AG04450 (cell line): ENCODE measurements around the gene PLXND1. TPM values are rescaled to one million over a fixed set of nuclear protein-coding genes. Genes with fewer than 3 reads are reported as not detected.

Experiments used
- CTCF ChIA-PET: fragments of 300-600, 350-600 bp; formaldehyde crosslinking; extraction: SDS; loops from one replicate; lab custom pipeline; 2022; ENCODE audit warnings: antibody characterized with exemption, inconsistent platforms; lab: Charles Lee
- POLR2A ChIA-PET: fragments of 350-600 bp; formaldehyde crosslinking; extraction: SDS; loops from one replicate; lab custom pipeline; 2021; ENCODE audit warnings: antibody characterized with exemption, inconsistent platforms; lab: Yijun Ruan, JAX
- DNase-seq: peaks from one replicate; pipeline ENCODE4 v3.0.0-alpha.2; 2011; ENCODE audit warnings: low read depth, low spot score
- H3K27ac ChIP-seq: one replicate; pipeline ENCODE4 v1.5.1; 2012; ENCODE audit warnings: low read depth, low read length, control low read depth
- H3K27me3 ChIP-seq: one replicate; pipeline ENCODE4 v1.6.0; 2012; ENCODE audit warnings: low read length; ENCODE audit not compliant: control insufficient read depth, insufficient read depth
- H3K4me3 ChIP-seq: 2 replicates; pipeline ENCODE4 v1.5.1; 2011; ENCODE audit warnings: mild to moderate bottlenecking, low read depth, low read length, control low read depth
- H3K9me3 ChIP-seq: 2 replicates; pipeline ENCODE4 v1.5.1; 2012; ENCODE audit warnings: low read length; ENCODE audit not compliant: control insufficient read depth, insufficient read depth
- polyA plus RNA-seq: library from polyadenylated mRNA; depleted of rRNA; stranded (reverse); fragments of >200 nt; gene quantifications from 2 replicates; pipeline ENCODE4 v1.2.3, GENCODE V29; 2011
- TF ChIP-seq, protein P1 (sequence below): IDR thresholded peaks from 2 replicates; pipeline ENCODE4 v1.5.1; 2011; ENCODE audit warnings: low read depth, low read length, control low read depth, inconsistent platforms

The PLXND1 gene
- polyA plus RNA-seq, 1 experiment, result 37.1 TPM

DNA sequence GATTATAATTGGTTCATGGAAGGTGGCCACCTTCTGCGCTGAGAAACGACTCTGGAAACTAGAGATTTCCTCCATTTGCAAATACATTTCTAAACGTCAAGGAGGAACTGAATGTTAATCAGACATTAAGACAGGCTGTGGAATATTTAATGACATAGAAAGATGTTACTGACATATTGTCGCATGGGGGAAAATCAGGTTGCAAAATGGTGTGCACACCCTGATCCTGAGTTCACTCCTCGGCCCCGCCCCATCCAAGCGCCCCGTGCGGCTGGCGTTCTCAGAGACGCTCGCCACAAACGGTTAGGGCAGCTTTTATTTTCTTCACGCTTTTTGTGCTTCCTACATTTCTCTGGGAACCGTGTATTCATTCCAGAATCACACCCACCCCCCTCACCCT lies 52.8 kb downstream of the PLXND1 start:
- ChIA-PET CTCF (interaction anchor here (0.7 kb wide), 1 partner anchor 78 kb away, joined by 15 read pairs; no protein-coding TSS in a partner anchor), POLR2A (no interaction called here)
- no peaks in the 10 kb centered on the region; the same call in 1 of the 2 replicates for H3K9me3 ChIP-seq
- H3K27ac ChIP-seq, result no peak overlapping the region
- H3K27me3 ChIP-seq, result no peaks in the 10 kb centered on the region
- TF ChIP-seq, protein P1, sequence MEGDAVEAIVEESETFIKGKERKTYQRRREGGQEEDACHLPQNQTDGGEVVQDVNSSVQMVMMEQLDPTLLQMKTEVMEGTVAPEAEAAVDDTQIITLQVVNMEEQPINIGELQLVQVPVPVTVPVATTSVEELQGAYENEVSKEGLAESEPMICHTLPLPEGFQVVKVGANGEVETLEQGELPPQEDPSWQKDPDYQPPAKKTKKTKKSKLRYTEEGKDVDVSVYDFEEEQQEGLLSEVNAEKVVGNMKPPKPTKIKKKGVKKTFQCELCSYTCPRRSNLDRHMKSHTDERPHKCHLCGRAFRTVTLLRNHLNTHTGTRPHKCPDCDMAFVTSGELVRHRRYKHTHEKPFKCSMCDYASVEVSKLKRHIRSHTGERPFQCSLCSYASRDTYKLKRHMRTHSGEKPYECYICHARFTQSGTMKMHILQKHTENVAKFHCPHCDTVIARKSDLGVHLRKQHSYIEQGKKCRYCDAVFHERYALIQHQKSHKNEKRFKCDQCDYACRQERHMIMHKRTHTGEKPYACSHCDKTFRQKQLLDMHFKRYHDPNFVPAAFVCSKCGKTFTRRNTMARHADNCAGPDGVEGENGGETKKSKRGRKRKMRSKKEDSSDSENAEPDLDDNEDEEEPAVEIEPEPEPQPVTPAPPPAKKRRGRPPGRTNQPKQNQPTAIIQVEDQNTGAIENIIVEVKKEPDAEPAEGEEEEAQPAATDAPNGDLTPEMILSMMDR, result no peak
- no peak overlapping the region for H3K4me3 ChIP-seq
- DNase-seq, result no peak

- no peak overlapping the region for H3K27ac ChIP-seq
- ChIA-PET POLR2A (no interaction called here), CTCF (no interaction called here)
- H3K27me3 ChIP-seq, result no peaks in the 10 kb centered on the region
- no peak for DNase-seq
- no peaks in the 10 kb centered on the region for H3K9me3 ChIP-seq
- H3K4me3 ChIP-seq, result no peak overlapping the region
- TF ChIP-seq, protein P1, result no peak
Measured at GRCh38 chr3:129553171-129553570, 53.3 kb downstream of the PLXND1 start.

GRCh38 chr3:129552287-129553050 lies 54.0 kb downstream of the PLXND1 start:
- H3K4me3 ChIP-seq, result no peak overlapping the region
- POLR2A ChIA-PET, result no interaction called here
- H3K27ac ChIP-seq, result no peak overlapping the region
- H3K27me3 ChIP-seq, result no peaks in the 10 kb centered on the region
- no peak for DNase-seq
- TF ChIP-seq, protein P1, result no peak
- no peaks in the 10 kb centered on the region for H3K9me3 ChIP-seq
- CTCF ChIA-PET, result no interaction called here

DNA sequence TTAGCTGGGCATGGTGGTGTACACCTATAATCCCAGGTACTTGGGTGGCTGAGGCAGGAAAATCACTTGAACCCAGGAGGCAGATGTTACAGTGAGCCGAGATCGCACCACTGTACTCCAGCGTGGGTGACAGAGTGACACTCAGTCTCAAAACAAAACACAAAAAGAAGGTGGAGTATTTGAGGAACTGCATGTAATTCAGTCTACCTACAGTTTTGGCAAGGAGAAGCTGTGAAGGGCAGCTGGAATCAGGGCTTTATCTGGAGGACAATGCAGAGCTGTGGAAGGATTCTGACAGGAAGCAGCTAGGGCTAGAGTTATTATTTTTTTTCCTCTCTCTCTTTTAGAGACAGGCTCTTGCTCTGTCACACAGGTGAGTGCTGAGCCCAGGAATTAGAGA lies 56.7 kb downstream of the PLXND1 start:
- no peaks in the 10 kb centered on the region for H3K27me3 ChIP-seq
- no peaks in the 10 kb centered on the region for H3K9me3 ChIP-seq
- H3K4me3 ChIP-seq, result no peak overlapping the region
- TF ChIP-seq, protein P1, result no peak
- DNase-seq, result no peak
- ChIA-PET CTCF (interaction anchor here (1.3 kb wide), 1 partner anchor 60 kb away, joined by 4 read pairs; no protein-coding TSS in a partner anchor), POLR2A (interaction anchor here (1.5 kb wide), 1 partner anchor 11 kb away, joined by 3 read pairs; no protein-coding TSS in a partner anchor)
- H3K27ac ChIP-seq, result no peak overlapping the region
